H54 (cell line): Measurements from ENCODE around the gene PRX.

Source experiments
- DNase-seq: peaks from one replicate; pipeline ENCODE4 v3.0.0; 2011; ENCODE audit warnings: low spot score, mixed read lengths; ENCODE audit not compliant: insufficient read length
- FAIRE-seq: peaks from 3 replicates; lab custom pipeline; 2011; peaks lifted over from hg19 to GRCh38; lab: Jason Lieb, UNC
- POLR2A ChIP-seq: IDR thresholded peaks from 2 replicates; pipeline ENCODE4 v1.6.1; 2011; ENCODE audit warnings: low read depth, mild to moderate bottlenecking, low read length

PRX gene

DNA sequence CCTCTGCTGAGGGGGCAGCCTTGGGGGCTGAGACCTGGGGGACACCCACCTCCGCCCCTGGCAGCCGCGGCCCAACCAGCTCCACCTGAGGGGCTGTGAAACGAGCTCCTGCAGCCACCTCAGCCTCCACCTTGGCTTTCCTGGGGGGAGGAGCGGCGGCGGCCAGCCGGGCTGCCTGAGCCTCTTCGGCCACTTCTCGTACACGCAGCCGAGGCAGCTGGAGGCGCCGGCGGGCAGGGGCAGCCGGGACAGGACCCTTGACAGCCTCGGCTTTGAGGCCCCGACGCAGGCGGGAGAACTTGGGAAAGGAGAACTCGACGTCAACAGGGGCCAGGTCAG is 15.6 kb downstream of the PRX start:
- no peak for FAIRE-seq
- DNase-seq, result no peak
- no peak for TF ChIP-seq POLR2A

DNA sequence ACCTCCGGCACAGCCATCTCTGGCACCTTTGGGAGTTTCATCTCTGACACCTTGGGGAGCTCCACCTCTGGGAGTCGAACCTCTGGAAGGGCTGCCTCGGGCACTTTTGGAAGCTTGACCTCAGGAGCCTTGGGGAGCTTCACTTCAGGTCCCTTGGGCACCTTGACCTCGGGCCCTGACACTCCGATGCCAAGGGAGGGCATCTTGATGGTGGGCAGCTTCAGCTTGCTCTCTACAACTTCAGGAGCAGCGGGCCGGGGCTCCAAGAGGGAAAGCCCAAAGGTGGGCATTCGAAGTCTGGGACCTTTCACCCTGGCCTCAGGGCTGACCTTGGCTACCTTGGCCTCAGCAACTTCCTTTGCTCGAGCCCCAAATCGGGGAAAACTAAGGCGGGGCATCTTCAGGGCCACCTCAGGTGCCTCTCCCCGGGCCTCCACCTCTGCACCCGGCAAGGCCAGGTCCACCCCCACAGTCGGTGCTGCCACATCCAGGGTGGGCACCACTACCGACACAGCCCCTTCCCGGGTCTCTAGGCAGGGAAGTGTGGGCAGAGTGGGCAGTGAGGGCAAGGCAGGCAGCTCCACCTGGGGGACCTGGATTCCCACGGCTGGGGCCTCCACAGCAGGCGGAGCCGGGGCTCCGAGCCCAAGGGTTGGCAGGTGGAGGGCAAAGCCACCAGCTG is 16.2 kb downstream of the PRX start:
- DNase-seq (no peak), FAIRE-seq (no peak)
- no peak for TF ChIP-seq POLR2A

DNA sequence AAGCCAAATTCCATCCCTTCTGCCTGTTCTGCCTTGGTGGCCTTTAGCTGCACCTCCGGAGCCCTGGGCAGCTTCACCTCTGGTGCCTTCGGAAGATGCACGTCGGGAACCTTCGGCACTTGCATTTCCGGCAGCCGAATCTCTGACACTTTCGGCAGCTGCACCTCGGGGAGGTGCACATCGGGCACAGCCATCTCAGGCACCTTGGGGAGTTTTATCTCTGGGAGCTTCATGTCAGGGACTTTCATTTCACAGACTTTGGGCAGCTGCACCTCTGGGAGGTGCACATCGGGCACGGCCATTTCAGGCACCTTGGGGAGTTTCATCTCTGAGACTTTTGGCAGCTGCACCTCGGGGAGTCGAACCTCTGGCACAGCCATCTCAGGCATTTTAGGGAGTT is 17.2 kb downstream of the PRX start:
- DNase-seq, result no peak
- no peak for FAIRE-seq
- TF ChIP-seq POLR2A, result no peak

DNA sequence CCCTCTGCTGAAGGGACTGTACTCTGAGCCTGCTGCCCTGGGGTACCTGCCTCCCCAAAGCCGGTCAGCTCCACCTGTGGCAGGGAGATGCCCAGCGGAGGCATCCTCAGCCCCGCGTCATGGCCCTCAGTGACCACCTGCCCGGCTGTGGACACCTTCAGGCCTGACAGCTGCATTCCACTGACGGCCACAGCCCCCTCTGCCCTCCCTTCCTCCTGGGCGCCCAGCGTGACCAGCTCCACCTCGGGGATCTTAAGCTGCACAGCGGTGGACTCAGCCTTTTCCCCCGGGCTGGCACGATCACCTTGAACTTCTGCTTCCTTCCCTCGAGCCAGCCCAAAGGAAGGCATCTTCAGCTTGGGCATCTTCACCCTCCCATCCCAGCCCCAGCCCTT is 18.4 kb downstream of the PRX start:
- FAIRE-seq, result no peak
- no peak for DNase-seq
- TF ChIP-seq POLR2A, result no peak

DNA sequence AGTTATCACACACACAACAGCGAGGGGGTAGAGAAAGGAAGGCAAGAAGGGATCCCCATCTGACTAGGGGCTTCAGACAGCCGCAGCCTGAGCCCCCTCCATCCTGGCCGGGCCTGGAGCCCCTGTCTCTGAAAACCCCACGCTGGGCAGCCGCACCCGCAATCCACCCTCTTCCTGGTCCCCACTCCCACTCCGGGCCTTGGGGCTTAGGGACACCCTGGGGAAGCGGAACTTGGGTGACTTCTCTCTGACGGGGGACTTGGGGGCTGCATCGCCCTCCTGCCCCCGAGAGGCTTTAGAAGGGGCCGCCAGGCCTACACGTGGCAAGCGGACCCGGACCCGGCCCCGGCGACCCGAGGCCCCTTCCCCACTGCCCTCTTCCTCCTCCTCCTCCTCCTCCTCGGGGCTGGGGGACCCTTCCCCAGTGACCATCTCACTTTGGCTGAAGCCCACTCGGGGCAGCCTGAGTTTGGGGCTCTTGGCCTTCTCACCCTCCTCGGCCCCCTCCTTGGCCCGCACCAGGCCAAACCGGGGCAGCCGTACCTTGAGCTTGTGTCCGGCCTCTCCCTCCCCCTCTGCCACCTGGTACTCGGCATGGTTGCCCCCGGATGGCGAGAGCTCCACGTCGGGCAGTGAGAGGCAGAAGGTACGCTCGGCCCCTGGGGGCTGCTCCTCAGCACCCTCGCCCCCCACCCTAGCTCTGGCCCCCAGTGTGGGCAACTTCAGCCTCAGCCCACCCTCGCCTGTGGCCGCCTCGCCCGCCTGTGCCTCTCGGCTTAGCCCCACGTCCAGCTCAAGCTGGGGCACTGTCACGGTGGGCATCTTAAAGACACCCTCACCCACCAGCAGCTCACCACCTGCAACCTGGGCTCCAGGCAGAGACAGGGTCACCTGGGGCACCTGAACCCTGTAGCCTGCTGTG is 19.0 kb downstream of the PRX start:
- TF ChIP-seq POLR2A, result no peak
- FAIRE-seq, result no peak
- DNase-seq, result no peak

DNA sequence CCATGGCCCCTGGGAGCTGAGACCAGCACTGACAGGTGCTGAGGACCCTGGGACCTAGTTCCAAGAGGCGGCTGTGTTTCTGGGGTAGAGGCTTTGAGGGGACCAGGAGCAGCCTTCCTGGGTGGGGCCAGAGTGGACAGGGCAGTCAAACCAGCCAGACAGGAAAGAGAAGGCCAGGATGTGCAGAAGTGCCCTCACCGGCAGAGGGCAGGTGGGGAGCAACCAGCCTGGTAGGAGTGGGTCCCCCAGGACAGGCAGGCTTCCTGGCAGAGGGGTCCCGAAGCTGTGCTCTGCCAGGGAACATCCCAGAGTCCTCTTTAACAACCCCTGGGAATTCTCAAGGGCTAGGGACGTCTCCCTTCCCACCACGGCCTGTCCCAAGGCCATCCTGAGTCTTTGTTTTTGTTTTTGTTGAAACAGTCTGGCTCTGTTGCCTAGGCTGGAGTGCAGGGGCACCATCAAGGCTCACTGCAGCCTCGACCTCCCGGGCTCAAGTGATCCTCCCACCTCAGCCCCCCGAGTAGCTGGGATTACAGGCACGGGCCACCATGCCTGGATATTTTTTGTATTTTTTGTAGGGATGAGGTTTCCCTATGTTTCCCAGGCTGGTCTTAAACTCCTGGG is 20.2 kb downstream of the PRX start:
- DNase-seq, result no peak
- no peak for FAIRE-seq
- no peak for TF ChIP-seq POLR2A

DNA sequence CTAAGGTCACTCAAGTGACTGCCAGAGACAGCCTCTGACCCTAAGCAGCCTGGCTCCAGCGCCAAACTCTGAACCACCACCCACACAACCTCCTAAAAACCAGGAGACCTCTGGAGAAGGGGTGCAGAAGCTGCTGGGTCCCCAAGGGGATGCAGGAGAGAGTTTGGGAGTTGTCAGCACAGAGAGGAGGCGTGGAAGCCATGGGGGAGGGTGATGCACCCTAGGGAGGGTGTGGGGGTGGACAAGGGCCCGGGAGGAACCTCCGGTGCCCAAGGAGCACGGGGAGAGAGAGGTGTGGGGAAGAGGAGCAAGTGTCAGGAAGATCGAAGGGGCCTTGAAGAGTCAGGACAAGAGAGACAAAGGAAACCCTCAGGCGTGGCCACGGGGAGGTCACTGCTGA is 21.1 kb downstream of the PRX start:
- DNase-seq (no peak), FAIRE-seq (no peak)
- TF ChIP-seq POLR2A, result no peak

DNA sequence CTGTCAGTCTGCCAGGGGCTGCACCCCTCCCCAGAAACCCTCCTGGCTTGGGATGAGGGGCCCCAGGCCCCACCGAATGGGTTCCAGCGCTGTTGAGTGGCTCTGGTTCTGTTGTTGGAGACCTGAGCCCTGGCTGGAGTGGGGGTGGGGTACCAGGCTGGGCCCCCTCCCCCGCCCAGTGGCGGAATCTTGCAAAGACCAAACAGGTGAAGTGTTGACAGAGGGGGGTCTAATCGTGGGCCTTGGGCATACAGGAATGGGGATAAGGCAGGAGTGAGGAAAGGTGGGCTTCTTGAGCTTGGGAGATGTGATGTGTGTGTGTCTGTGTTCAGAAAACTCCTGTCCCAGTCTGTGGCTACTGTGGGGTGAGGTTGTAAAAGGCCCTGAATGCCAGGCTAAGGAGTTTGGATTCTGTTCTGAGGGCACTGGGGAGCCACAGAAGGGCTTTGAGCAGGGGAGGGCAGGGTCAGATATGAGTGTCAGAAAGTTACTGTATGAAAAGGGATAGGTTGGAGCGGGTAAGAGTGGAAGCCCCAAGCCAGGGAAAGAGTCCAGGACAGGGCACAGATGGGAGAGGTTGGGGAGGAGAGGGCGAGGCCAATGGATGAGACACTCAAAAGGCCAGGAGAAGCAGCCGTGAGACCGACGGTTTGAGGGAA is 23.0 kb downstream of the PRX start, which contains the start of gene HIPK4:
Gene HIPK4 (minus strand): TSS at position 98 of the 659 bp plus-strand sequence. CDS start 279 bp downstream, outside the sequence.
- DNase-seq (no peak), FAIRE-seq (no peak)
- no peak for TF ChIP-seq POLR2A

DNA sequence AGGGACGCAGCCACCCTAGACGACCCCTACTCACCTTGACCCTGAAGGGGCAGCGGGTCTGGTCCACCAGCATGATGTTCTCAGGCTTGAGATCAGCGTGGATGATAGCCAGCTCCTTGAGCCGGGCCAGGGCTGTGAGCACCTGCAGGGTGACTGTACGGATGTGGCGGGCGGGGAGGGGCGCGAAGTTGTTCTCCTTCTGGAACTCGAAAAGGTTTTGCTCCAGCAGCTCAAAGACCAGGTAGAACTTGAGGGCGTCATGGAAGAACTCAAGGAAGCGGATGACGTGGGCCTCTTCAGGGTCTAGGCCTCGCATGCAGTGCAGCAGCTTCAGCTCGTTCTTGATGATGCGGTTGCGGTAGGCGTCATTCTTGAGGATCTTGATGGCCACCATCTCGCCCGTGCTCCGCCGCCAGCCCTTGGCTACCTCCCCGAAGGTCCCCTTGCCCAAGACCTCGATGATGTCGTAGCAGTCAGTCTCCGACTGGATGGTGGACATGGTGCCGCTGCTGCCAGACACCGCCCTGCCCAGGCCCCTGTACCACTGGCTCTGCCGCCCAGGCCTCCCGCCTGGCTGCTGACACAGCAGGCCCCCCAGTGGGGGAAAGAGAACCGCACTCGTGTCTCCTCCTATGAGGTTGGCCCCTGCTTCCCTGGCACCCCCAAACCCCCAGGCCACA is 23.6 kb downstream of the PRX start:
- no peak for FAIRE-seq
- DNase-seq, result no peak
- TF ChIP-seq POLR2A, result no peak

DNA sequence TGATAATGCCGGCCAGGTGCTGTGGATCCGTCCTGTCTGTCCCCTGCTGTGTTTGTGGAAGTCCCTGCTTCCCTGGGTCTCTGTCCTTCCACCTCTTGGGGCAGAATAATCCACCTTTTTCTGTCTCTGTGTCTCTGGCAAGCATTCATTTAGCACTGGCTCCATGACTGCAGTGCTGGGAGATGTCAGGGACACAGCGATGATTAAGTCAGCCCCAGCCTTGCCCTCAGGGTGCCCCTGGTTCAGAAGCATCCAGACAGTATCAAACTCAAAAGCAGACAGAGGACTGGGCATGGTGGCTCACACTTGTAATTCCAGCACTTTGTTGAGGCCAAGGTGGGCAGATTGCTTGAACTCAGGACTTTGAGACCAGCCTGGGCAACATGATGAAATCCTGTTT is 24.7 kb downstream of the PRX start:
- no peak for FAIRE-seq
- DNase-seq, result no peak
- no peak for TF ChIP-seq POLR2A

DNA sequence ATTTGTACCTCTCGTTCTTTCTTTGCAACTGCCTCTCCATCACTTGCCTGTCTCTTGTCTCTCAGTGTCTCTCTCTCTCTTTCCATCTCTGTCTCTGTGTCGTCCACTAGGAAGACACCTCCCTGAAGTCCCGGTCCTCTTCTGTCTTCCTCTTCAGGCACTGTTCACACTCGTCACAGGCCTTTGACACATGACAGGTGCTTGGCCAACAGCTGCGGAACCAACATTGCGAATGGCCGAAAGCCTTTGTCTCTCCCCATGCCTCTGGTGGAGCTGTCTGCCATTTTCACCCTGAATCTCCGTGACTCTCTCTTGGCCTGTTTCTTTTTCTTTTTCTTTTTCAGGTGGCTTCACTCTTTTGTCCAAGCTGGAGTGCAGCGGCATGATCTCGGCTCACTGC is 26.0 kb downstream of the PRX start:
- TF ChIP-seq POLR2A, result no peak
- FAIRE-seq, result no peak

DNA sequence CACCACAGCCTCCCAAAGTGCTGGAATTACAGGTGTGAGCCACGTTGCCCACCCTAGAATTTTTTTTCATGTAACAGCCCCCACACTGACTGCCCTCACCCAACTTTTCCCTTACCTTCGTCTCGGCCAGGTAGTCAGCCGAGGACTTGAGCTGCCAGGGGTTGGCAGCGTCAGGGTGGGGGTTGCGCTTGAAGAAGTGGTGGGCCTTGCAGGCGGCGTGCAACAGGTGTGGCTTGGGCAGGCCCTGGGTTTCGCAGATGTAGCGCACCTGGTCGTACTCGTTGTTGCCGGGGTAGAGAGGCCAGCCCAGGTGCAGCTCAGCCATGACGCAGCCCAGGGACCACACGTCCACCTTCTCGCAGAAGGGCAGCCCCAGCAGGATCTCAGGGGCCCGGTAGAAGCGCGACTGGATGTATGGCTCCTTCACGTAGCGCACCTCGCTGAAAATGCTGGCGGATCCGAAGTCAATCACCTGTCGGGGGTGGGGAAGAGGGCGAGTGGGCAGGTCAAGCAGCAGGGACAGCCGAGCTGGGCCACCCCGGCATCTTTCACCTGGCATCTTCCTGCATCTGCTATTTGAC is 29.4 kb downstream of the PRX start:
- FAIRE-seq (no peak), DNase-seq (no peak)
- no peak for TF ChIP-seq POLR2A

More for the DNA sequence above, 26.0 kb downstream of the PRX start:
- DNase-seq, result no peak

DNA sequence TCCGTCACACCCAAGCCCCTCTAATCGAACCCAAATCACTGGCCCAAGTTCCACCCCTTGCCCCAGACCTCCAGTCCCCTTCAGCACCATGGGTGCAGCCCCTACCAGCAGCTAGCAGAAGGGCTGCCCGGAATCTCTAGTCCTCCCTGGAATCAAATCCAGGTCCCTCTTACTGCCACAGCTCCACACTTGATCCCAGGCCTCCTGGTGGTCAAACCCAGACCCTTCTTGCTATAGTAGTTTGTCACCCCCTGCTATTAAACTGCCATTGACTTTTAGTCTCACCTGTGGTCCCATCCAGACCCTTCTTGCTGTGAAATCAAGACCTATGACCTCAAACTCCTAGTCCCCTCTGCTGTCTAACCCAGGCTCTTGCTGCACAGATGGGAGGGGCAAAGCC is 31.9 kb downstream of the PRX start:
- no peak for FAIRE-seq
- no peak for DNase-seq
- no peak for TF ChIP-seq POLR2A
